Endothelial cell of hepatic sinusoid (primary cell): ENCODE results near the gene LSM14B.

Experiments
- in situ Hi-C: cut with HindIII; loops from 2 replicates; pipeline ENCODE4 v1.10.0; 2017; ENCODE audit warnings: low sequenced_read_pairs

The LSM14B gene

DNA sequence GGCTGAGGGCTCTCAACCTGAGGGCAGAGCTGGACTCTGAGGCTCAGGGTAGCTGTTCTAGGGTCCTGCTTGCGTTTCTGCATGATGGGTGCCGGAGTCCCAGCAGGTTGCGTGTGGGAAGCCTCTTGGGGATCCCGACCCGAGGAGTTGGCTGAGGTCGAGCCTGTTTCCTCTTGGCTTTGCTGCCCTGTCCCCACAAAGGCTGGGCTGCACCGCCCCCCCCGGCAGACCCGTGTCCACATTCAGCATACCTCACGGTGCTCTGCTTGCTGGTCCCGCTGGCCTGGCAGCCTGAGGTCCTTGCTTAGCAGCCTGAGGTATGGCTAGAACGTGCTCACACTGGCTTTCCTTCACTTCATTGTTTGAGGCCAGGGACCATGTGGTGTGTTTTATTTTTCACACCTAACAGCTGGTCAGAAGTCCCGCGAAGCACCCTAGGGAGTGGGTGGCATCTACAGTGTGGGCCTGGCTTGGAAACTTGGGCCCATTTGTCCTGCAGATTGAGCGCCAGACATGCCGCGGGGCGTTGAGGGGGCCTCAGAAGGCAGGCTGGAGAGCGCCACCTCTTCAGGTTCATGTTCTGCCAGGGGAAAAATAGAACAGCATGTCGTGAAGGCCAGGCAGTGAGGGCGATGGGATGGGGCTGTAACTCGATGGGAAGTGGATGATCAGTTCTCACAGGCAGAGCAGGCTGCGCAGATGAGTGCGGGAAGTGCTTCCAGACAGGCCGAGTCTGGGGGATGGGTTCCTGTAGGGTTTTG, 9.5 kb downstream of the LSM14B start:
- in situ Hi-C loops: loop anchor here (5.0 to 10.0 kb wide), 2 partner anchors 39 to 87 kb away; no protein-coding TSS in a partner anchor

GRCh38 chr20:62132421-62132820, 10.1 kb downstream of the LSM14B start:
- in situ Hi-C loops: loop anchor here (5.0 to 10.0 kb wide), 2 partner anchors 40 to 88 kb away; no protein-coding TSS in a partner anchor

DNA sequence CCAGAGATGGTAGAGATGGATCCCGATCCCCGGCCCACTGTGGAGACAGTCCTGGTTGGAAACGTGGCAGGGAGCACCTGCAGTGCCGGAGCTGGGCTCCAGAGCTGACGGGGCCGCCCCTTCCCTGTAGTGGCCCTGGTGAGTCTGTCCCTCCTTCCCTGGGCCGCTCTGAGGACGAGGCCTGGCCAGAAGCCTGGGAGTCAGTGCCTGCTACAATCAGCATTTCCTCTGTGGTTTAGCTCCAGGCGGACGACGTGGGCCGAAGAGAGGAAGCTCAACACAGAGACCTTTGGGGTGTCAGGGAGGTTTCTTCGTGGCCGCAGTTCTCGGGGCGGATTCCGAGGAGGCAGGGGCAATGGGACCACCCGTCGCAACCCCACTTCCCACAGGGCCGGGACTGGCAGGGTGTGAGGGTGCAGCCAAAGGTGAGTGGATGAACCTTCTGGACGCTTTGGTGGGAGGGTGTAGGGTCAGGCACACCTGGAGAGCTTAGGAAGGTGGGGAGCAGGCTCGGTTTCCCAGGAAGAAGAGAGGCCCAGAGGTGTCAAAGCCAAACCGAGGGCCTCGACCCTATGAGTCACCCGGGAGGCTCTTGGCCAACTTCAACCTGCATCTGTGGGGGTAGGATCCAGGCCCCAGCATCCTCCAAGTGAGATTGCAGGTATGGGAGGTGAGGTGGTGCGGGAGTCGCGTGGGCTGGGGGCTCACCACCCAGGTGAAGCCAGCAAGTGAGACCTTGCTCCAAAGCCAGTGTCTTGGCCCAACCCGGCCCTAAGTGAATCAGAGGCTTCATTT, 11.0 kb downstream of the LSM14B start:
- in situ Hi-C loops: loop anchor here (5.0 to 10.0 kb wide), 2 partner anchors 41 to 88 kb away; no protein-coding TSS in a partner anchor

DNA sequence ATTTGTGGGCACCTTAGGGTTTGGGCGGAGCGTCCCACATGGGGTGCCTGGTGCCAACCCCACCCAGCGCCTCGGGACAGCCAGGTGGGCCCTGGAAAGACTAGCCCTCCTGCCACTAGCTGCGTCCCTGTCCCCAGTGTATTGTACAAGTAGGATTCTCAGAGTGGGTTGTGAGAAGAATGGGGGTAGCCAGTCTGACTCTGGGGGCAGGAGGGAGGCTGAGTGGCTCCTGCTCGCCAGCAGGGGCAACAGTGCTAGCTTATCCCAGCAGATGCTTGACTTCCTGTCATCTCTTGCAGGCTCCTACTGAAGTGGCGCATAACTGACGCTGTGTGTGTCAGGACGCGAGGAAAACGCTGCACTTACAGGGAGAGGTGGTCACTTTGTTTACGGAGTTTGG, 11.6 kb downstream of the LSM14B start:
- in situ Hi-C loops: loop anchor here (5.0 to 10.0 kb wide), 2 partner anchors 42 to 89 kb away; no protein-coding TSS in a partner anchor

GRCh38 chr20:62134735-62135231, 12.5 kb downstream of the LSM14B start:
- in situ Hi-C loops: loop anchor here (5.0 to 10.0 kb wide), 2 partner anchors 42 to 90 kb away; no protein-coding TSS in a partner anchor

DNA sequence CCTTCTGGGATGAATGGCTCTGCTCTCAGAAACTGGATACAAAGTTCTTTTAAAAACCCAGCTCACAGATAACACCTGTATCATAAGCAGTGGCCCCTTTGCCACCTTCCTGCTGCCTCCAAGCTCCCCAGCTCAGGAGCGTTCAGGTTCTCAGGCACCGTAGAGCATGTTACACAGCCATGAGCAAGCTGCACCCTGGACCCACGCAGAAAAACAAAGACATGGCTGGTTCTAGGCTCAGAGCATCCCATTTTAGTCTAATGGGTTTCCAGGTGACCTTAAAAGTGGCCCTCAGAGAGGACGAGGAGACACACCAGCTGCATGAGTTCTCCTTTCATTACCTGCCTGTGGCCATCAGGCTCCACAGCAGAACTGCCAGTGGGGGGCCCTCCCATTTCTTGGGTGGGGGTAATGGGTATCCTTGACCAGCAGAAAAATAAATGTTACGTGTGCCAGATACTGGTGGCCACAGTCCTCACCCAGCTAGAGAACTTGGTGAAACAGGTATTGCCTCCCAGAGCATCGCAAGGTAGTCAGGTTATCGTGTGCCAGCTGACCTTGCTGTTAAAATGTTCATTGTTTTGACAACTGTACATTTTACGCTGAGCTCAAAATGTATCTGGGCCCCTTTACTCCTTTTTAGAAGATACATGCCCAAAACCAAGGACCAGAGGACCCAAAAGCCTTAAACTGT, 13.4 kb downstream of the LSM14B start:
- in situ Hi-C loops: loop anchor here (10.0 kb wide), 1 partner anchor 91 kb away; no protein-coding TSS in a partner anchor

DNA sequence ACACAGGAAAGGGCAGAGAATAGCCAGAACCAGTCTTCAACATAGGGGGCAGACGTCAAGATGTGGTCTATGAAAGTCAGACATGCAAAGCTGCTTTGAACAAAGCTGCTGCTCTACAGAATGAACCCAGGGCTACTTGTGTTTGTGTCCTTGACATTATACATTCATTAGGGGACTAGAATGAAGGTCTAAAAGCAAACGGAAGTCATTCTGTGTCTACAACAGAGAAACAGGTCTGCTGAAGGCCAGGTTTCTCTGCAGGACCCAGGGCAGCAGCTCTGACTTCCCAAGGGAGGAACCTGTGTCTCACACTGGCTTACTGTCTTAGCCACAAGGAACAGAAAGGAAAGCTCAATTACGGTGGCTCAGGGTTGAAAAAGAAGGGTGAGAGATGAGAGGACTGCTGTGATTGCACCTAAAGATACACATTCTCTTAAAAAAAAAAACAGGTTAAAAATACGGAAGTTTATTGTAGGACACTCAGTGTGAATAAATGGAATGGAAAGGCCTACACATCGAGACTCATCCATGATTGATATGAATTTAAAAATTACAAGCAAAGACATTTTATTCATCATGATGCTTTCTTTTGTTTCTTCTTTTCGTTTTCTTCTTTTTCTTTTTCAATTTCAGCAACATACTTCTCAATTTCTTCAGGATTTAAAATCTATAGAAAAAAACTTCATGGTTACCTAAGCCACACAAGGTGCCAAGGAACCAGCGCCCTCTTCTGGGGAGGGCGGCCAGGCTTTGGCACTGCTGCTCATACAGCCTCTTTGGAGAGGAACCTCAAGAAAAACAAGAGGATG, 14.2 kb downstream of the LSM14B start:
- in situ Hi-C loops: loop anchor here (10.0 kb wide), 1 partner anchor 92 kb away; no protein-coding TSS in a partner anchor

DNA sequence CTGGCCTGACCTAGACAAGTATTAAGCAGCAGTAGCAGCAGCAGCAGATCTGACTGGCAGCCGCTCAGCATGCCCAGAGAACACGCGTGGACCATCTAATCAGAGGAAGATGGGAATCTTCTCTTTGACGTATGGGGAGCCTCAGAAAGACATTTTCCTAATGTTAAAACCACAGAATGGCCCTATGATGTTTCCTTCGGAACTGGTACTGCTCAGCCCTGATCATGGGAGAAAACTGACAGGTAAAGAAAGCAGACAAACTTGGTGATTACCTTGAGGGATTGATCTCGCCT, 14.8 kb downstream of the LSM14B start:
- in situ Hi-C loops: loop anchor here (10.0 kb wide), 1 partner anchor 92 kb away; no protein-coding TSS in a partner anchor

GRCh38 chr20:62137478-62138203, 15.4 kb downstream of the LSM14B start:
- in situ Hi-C loops: loop anchor here (10.0 kb wide), 1 partner anchor 93 kb away; no protein-coding TSS in a partner anchor

DNA sequence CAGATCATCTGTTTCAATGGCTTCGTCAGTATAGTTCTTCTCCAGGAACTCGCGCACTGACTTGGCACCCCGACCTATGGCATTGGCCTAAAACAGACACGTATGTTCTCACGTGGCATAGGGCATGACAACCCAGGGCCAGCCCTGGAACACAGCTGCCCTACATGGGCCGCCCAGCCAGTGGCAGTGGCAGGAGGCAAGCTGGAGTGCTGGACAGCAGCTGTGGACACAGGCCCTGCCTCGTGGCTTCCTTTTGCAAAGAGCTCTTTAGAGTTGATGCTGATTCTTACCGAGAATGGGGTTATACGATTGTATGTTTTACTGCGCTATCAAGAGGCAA, 15.9 kb downstream of the LSM14B start:
- in situ Hi-C loops: loop anchor here (10.0 kb wide), 1 partner anchor 93 kb away; no protein-coding TSS in a partner anchor

DNA sequence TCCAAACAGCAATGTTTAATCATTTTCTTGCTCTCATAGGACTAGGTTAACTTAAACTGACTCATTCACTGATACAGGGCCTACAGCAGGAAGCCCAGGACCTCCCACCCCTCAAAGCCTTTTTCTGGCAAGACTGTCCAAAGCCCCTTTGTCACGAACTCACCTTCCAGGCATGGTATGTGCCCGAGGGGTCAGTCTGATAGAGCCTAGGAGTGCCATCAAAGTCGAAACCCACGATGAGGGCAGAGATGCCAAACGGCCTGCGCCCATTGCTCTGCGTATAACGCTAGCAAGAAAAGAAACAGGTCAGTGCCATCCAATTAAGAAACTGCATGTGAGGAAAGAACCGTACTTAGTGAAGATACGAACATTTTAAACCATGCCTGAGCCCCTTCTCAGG, 16.6 kb downstream of the LSM14B start:
- in situ Hi-C loops: loop anchor here (10.0 kb wide), 1 partner anchor 94 kb away; no protein-coding TSS in a partner anchor

GRCh38 chr20:62139636-62140035, 17.4 kb downstream of the LSM14B start:
- in situ Hi-C loops: loop anchor here (10.0 kb wide), 1 partner anchor 95 kb away; no protein-coding TSS in a partner anchor

- in situ Hi-C loops: no loop called here
Measured at GRCh38 chr20:62141043-62141396, 18.7 kb downstream of the LSM14B start.

- in situ Hi-C loops: no loop called here
Measured at GRCh38 chr20:62141397-62142251, 19.3 kb downstream of the LSM14B start.

DNA sequence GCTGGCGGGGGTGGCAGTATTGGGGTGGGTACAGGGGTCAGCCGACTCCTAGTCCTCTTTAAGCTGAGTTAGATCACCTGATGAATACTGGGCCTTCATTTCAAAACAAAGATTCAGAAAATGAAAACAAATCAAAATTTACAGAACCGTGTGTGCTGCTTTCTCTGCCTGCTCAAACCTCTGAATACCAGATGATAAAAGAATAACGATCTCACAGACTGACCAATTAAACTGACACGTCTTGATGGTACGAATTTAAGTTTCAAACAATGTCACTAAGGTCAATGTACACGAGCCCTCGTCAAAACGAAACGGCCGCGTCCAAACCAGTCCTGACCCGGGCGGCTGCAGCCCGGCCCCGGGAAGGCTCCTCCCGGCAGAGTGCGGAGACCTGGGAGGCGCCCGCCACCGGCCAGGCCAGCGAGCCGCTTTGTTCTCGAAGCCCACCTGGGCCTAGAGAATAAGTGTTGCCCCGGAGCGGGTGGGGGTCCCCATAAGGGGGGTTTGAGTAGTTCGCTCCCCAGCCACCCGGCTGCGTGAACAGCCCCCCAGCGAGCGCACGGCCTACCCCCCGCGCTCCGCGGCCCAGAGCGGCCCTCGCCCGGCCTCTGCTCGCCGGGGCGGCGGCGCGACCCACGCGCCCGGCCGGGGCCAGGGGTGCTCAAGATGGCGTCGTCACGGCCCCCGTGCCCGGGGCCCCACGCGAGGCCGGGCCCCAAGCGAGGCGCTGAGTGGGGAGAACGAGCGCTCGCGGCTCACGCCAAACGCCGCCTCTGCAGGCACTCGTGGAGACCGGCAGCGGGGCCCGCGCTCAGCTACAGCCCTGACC, 20.2 kb downstream of the LSM14B start:
- in situ Hi-C loops: no loop called here

DNA sequence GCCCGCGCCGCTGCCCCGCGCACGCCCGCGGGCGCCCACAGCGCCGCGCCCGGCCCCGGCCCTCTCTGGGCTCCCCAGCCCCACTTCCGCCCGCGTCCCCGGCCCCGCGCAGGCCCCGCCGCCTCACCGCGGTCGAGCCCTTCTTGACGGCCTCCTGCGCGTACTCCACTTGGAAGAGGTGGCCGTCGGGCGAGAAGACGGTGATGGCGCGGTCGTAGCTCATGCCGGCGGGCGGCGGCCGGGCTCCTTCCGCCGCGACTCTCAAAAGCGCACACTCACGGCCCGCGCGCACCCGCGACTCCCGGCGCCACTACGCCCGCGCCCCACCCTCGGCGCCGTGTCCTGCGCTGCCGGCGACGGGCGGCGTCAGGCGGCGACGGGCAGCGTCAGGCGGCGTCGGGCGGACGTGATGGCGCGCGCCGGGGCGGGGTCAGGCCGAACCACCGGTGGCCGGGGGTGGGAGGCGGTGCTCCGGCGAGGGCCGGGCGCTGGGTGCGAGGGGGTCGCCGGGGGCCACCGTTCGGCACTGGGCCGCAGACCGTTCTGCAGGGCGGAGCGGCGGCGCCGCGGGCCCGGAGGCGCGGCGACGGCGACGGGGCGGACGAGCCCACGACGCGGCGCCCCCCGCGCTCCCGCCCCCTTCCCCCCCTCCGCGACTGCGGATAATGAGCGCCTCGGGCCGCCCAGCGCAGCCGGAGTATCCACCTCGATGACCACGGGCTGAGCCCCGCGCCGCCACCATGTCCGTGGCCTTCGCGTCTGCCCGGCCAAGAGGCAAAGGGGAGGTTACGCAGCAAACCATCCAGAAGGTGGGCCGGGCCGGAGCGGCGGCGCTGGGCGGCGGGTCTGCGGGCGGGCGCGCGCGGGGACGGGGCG, 21.0 kb downstream of the LSM14B start, which contains the start of the genes PSMA7 and SS18L1:
PSMA7 (minus strand) TSS at position 314 of the 876 bp plus-strand sequence; CDS start at position 223, 91 bp downstream.
SS18L1 (plus strand) TSS at position 689 of the 876 bp plus-strand sequence; CDS start at position 741, 52 bp downstream.
- in situ Hi-C loops: no loop called here
